Body of pancreas (tissue), 4 donors: ENCODE results near the gene ART5. TPM values are rescaled to one million over a fixed set of nuclear protein-coding genes. Genes with fewer than 3 reads are reported as not detected.
"Not testable (repeated sequence)": the region's sequence is repeated elsewhere in the genome, so short reads cannot be mapped to it uniquely, and the experiment has no call there.

Experiments used
- ATAC-seq: fragments of 150-250 bp; one replicate; pipeline ENCODE4 v1.9.1; 2016
- DNase-seq, 4 donors: peaks; one replicate each; pipeline ENCODE4 v3.0.0-alpha.2; 2019
- H3K27ac ChIP-seq, 4 donors: fragments of 200-600 bp; sonication (generic); 1 replicate in 3 of 4; 2 replicates in 1 of 4; pipeline versions ENCODE4 v1.5.1 to v1.6.1; 2016 to 2019; ENCODE audit warnings: mild to moderate bottlenecking in 1 of 4, mixed read lengths in 1 of 4, moderate library complexity in 1 of 4
- H3K27me3 ChIP-seq, 2 donors: fragments of 200-600 bp; sonication (generic); one replicate each; pipeline ENCODE4 v1.6.0; 2016; ENCODE audit warnings: mild to moderate bottlenecking in 1 of 2
- H3K36me3 ChIP-seq, 2 donors: fragments of 200-600 bp; sonication (generic); replicated peaks in 1 of 2; 2 replicates each; pipeline ENCODE4 v1.5.1; 2016; ENCODE audit warnings: low read depth in 2 of 2; ENCODE audit not compliant: insufficient read depth in 1 of 2
- H3K4me1 ChIP-seq: fragments of 200-600 bp; sonication (generic); one replicate; pipeline ENCODE4 v1.6.0; 2016
- H3K4me3 ChIP-seq, 2 donors: fragments of 200-600 bp; sonication (generic); 1 replicate in 1 of 2; 2 replicates in 1 of 2; pipeline ENCODE4 v1.5.1; 2016 to 2019
- H3K9me3 ChIP-seq, 3 donors: fragments of 200-600 bp; sonication (generic); 1 replicate in 2 of 3; 2 replicates in 1 of 3; pipeline ENCODE4 v1.5.1; 2016
- CTCF ChIP-seq, 7 experiments: fragments of 450-650 bp in 4 of 7; fragments of 200-600 bp in 3 of 7; sonication (generic) in 3 of 7; IDR thresholded peaks; one replicate each; pipeline ENCODE4 v1.5.1; 2016 to 2019; ENCODE audit warnings: antibody characterized with exemption in 7 of 7
- POLR2A ChIP-seq, 3 donors: fragments of 450-650 bp; IDR thresholded peaks; one replicate each; pipeline ENCODE4 v1.6.1; 2016; ENCODE audit warnings: antibody characterized with exemption in 3 of 3, mild to moderate bottlenecking in 2 of 3
- WGBS, 2 donors: methylation state at CpG; one replicate each; pipeline ENCODE4 v1.1.5; 2017; 5-methylcytosine and 5-hydroxymethylcytosine counted together
- intact Hi-C: fragments of 100-400 bp; cut with DNase I; formaldehyde crosslinking; loops from one replicate; pipeline ENCODE4 v1.15.1; 2023
- total RNA-seq, 2 donors: library from RNA; depleted of rRNA; stranded (reverse); fragments of >200 nt; gene quantifications; one replicate each; pipeline ENCODE4 v1.1.0, GENCODE V29; 2016

Gene ART5
- total RNA-seq, 2 donors from 2014 or later: not detected

DNA sequence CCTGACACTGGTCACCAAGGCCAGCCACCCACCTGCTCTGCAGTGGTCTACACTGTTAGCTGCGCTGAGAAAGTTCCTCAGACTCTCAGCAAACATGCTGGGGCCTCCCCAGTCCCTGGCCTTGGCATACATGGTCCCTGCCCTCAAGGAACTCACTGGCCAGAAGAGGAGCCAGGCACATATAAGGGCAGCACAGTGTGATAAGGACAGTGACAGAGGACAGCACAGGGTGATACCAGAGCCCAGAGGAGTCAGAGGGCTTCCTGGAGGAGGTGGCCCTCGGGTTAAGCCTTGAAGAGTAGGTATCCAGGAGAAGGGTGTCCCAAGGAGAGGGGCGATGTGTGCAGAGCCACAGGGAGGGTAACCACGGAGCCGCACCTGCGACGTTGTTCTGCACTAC is 3.8 kb upstream of the ART5 start:
- Histone ChIP-seq H3K27me3 (no peaks in the 10 kb centered on the region), H3K4me3 (no peak overlapping the region), H3K9me3 (no peaks in the 10 kb centered on the region), H3K27ac (no peak overlapping the region), H3K36me3 (no peaks in the 10 kb centered on the region), H3K4me1 (peaks cover 18% of the 10 kb centered on the region)
- no peak for TF ChIP-seq CTCF (IDR thresholded peaks at IDR 0.05)
- intact Hi-C loops: no loop called here
- DNase-seq (no peak), ATAC-seq (no peak)
- WGBS, 2 donors: 77 to 78% methylated on average over 6 to 7 of the region's 7 CpGs

DNA sequence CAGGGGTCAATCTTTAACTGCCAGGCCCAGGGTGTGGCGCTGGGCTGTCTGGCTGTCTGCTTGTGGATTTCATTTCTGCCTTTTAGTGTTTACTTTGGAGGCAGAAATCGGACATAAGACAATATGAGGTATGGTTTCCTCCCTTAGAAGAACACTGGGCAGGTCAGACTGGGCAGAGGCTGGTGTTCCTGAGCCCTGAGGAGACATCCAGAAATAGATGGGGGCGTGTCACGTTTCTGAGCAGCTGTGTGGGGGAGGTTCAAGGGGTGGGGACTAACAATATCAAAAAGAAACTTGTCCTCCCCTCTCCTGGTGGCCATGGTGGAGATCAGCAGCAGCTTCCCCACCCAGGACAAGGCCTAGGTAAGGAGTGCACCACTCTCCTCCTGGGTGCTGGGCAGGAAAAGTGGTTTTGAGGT is 3.0 kb upstream of the ART5 start, which contains the start of gene ART1:
TSS of gene ART1 (plus strand) at position 312 of the 419 bp plus-strand sequence. CDS start 14,086 bp downstream, outside the sequence.
- H3K4me1 ChIP-seq: peaks cover 18% of the 10 kb centered on the region
- DNase-seq: no peak
- intact Hi-C loops: no loop called here

DNA sequence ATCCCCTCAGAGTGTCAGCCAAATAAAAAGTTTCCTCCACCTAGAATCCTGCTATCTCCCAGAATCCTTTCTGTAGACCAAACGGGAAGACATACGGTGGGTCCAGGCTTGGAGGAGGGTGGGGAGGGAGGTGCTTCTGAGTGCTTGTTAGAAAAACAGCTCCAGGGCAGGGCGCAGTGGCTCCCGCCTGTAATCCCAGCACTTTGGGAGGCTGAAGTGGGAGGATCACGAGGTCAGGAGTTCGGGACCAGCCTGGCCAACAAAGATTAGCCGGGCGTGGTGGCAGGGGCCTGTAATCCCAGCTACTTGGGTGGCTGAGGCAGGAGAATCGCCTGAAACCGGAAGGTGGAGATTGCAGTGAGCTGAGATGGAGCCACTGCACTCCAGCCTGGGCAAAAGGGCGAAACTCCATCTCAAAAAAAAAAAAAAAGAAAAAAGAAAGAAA is 1.3 kb upstream of the ART5 start:
- 44 to 58% methylated on average over 11 of the region's 11 CpGs for WGBS, 2 donors
- H3K4me1 ChIP-seq: peaks cover 18% of the 10 kb centered on the region
- H3K27ac ChIP-seq, H3K27me3 ChIP-seq, DNase-seq, ATAC-seq, H3K4me3 ChIP-seq, H3K36me3 ChIP-seq, intact Hi-C loops, H3K9me3 ChIP-seq: not testable (repeated sequence)

More for the DNA sequence above, 3.0 kb upstream of the ART5 start, which contains the start of gene ART1:
- TF ChIP-seq CTCF (IDR thresholded peaks at IDR 0.05) (no peak), POLR2A (IDR thresholded peaks at IDR 0.05) (no peak)
- Histone ChIP-seq H3K9me3 (no peaks in the 10 kb centered on the region), H3K36me3 (no peaks in the 10 kb centered on the region), H3K4me3 (no peak within 1 kb of the TSS), H3K27ac (no peak within 1 kb of the TSS), H3K27me3 (no peaks in the 10 kb centered on the region)
- WGBS, 2 donors: 76 to 85% methylated on average over 4 of the region's 4 CpGs
- no peak for ATAC-seq

GRCh38 chr11:3642071-3642951 is 519 bp upstream of the ART5 start:
- ATAC-seq: peak; percentile 90
- Histone ChIP-seq H3K4me1 (peaks cover 18% of the 10 kb centered on the region), H3K27ac (peak overlapping the region in 1 of 4 donors; percentile 2), H3K36me3 (no peaks in the 10 kb centered on the region), H3K4me3 (peak overlapping the region; percentile 4 to 35), H3K9me3 (no peaks in the 10 kb centered on the region), H3K27me3 (no peaks in the 10 kb centered on the region)
- intact Hi-C loops: no loop called here
- DNase-seq: peak; percentile 70 to 89 (median 84)
- WGBS, 2 donors: 0 to 1% methylated on average over 4 to 24 of the region's 55 CpGs
- TF ChIP-seq CTCF (IDR thresholded peaks at IDR 0.05) (no peak), POLR2A (IDR thresholded peaks at IDR 0.05) (peak in 1 of 3 donors; percentile 34)

- Histone ChIP-seq H3K4me3 (no peak overlapping the region), H3K4me1 (peaks cover 18% of the 10 kb centered on the region), H3K27ac (no peak overlapping the region), H3K27me3 (no peaks in the 10 kb centered on the region), H3K9me3 (no peaks in the 10 kb centered on the region), H3K36me3 (no peaks in the 10 kb centered on the region)
- intact Hi-C loops: no loop called here
- TF ChIP-seq CTCF (IDR thresholded peaks at IDR 0.05) (no peak), POLR2A (IDR thresholded peaks at IDR 0.05) (no peak)
- ATAC-seq: no peak
- WGBS, 2 donors: 58 to 61% methylated on average over 7 to 8 of the region's 8 CpGs
- DNase-seq: no peak
These were observed 601 bp downstream of the ART5 start for GRCh38 chr11:3641191-3641590.
